Mucosa of descending colon (tissue), 3 donors: Measurements from ENCODE around the gene FGGY. TPM values are rescaled to one million over a fixed set of nuclear protein-coding genes. Genes with fewer than 3 reads are reported as not detected.

ENCODE experiments used
- ATAC-seq: fragments of 200-7000 bp; cut with Tn5 transposase; one replicate; pipeline ENCODE4 v1.9.1; 2020; ENCODE audit warnings: mild to moderate bottlenecking, moderate library complexity
- DNase-seq, 3 donors: peaks; one replicate each; pipeline ENCODE4 v3.0.0-alpha.2; 2020
- H3K36me3 ChIP-seq: fragments of 200-600 bp; one replicate; pipeline ENCODE4 v1.8.0; 2021; ENCODE audit warnings: low read depth, mild to moderate bottlenecking
- H3K4me1 ChIP-seq: fragments of 200-600 bp; one replicate; pipeline ENCODE4 v1.8.0; 2021; ENCODE audit warnings: low read depth, mild to moderate bottlenecking
- H3K4me3 ChIP-seq: fragments of 200-600 bp; one replicate; pipeline ENCODE4 v1.8.0; 2021; ENCODE audit warnings: mild to moderate bottlenecking
- H3K9me3 ChIP-seq: fragments of 200-600 bp; one replicate; pipeline ENCODE4 v1.8.0; 2021; ENCODE audit warnings: mild to moderate bottlenecking
- CTCF ChIP-seq: fragments of 200-600 bp; IDR thresholded peaks from one replicate; pipeline ENCODE4 v1.8.0; 2022; ENCODE audit warnings: antibody characterized with exemption, mild to moderate bottlenecking
- intact Hi-C, 2 donors: fragments of 100-400 bp; cut with DNase I in 1 of 2; cut with micrococcal nuclease in 1 of 2; formaldehyde crosslinking; loops; one replicate each; pipeline versions ENCODE4 v1.11.0 to v1.11.1; 2022; cut with DNase I, micrococcal nuclease
- total RNA-seq, 3 donors: library from RNA; stranded (reverse); fragmentation: NEBNext Ultra II Directional in 2 of 3; extraction: Animal tissue kit (Norgen Biotek cat#: 25700) in 2 of 3; gene quantifications; one replicate each; pipeline versions ENCODE4 v1.2.1 to v1.2.4, GENCODE V29; 2021 to 2023
- donor health status: DM: no; HTN: no; CAD: no; lungs with moderate emphysema.
- donor health status: DM: no; HTN: no; CAD: no.
- donor health status: DM: no; HTN: yes; CAD: no.

FGGY gene
- total RNA-seq, 3 donors from 2014 or later = 25.2 to 38.3 (median 36.6) TPM

- DNase-seq (no peak), ATAC-seq (no peak)
- Histone ChIP-seq H3K9me3 (peaks cover 1% of the 10 kb centered on the region), H3K4me1 (peaks cover 5% of the 10 kb centered on the region), H3K36me3 (no peaks in the 10 kb centered on the region), H3K4me3 (no peak overlapping the region)
- intact Hi-C loops = no loop called here
- TF ChIP-seq CTCF = no peak
These were observed 13.8 kb downstream of the FGGY start for GRCh38 chr1:59310549-59311250.

- Histone ChIP-seq H3K9me3 (no peaks in the 10 kb centered on the region), H3K4me3 (no peak overlapping the region), H3K36me3 (no peaks in the 10 kb centered on the region), H3K4me1 (peaks cover 5% of the 10 kb centered on the region)
- intact Hi-C loops = no loop called here
- TF ChIP-seq CTCF = no peak
- ATAC-seq = peak; percentile 44
- DNase-seq = no peak
These were observed 18.1 kb downstream of the FGGY start for GRCh38 chr1:59314776-59315528.

GRCh38 chr1:59315529-59316463, 18.9 kb downstream of the FGGY start:
- DNase-seq = no peak
- no peak overlapping the region for H3K4me3 ChIP-seq

GRCh38 chr1:59316497-59317128, 19.7 kb downstream of the FGGY start:
- intact Hi-C loops = no loop called here
- H3K4me3 ChIP-seq = no peak overlapping the region
- ATAC-seq (peak; percentile 40), DNase-seq (no peak)
- no peak for TF ChIP-seq CTCF
- peaks cover 5% of the 10 kb centered on the region for H3K4me1 ChIP-seq
- no peaks in the 10 kb centered on the region for H3K9me3 ChIP-seq
- no peaks in the 10 kb centered on the region for H3K36me3 ChIP-seq

More at GRCh38 chr1:59315529-59316463, 18.9 kb downstream of the FGGY start:
- intact Hi-C loops = no loop called here
- Histone ChIP-seq H3K4me1 (peaks cover 5% of the 10 kb centered on the region), H3K9me3 (no peaks in the 10 kb centered on the region), H3K36me3 (no peaks in the 10 kb centered on the region)
- no peak for TF ChIP-seq CTCF
- ATAC-seq = peak; percentile 31

GRCh38 chr1:59317343-59317742, 20.4 kb downstream of the FGGY start:
- TF ChIP-seq CTCF = no peak
- Histone ChIP-seq H3K4me3 (no peak overlapping the region), H3K4me1 (peaks cover 5% of the 10 kb centered on the region), H3K36me3 (no peaks in the 10 kb centered on the region), H3K9me3 (no peaks in the 10 kb centered on the region)
- ATAC-seq = no peak
- intact Hi-C loops = no loop called here
- DNase-seq = no peak
